Gastrocnemius medialis (tissue), 4 donors: ENCODE measurements around the gene STIM1. TPM values are rescaled to one million over a fixed set of nuclear protein-coding genes. Genes with fewer than 3 reads are reported as not detected.

Experiments used
- ATAC-seq, 2 donors: fragments of 150-250 bp; one replicate each; pipeline ENCODE4 v1.9.1; 2016
- DNase-seq, 2 donors: peaks; one replicate each; pipeline ENCODE4 v3.0.0-alpha.2; 2019
- H3K27ac ChIP-seq, 4 donors: fragments of 200-600 bp; sonication (generic); 1 replicate in 1 of 4; 2 replicates in 3 of 4; pipeline ENCODE4 v1.5.1; 2016 to 2018; ENCODE audit warnings: mild to moderate bottlenecking in 2 of 4, moderate library complexity in 1 of 4
- H3K27me3 ChIP-seq, 3 donors: fragments of 200-600 bp; sonication (generic) in 2 of 3; 1 replicate in 1 of 3; 2 replicates in 2 of 3; pipeline versions ENCODE4 v1.5.1 to v1.6.0; 2016 to 2019; ENCODE audit warnings: mild to moderate bottlenecking in 1 of 3, moderate library complexity in 1 of 3
- H3K36me3 ChIP-seq, 2 donors: fragments of 200-600 bp; sonication (generic) in 1 of 2; one replicate each; pipeline ENCODE4 v1.5.1; 2017 to 2018
- H3K4me1 ChIP-seq, 2 donors: fragments of 200-600 bp; sonication (generic) in 1 of 2; one replicate each; pipeline ENCODE4 v1.5.1; 2016 to 2017; ENCODE audit warnings: mild to moderate bottlenecking in 2 of 2
- H3K4me3 ChIP-seq, 4 donors: fragments of 200-600 bp; sonication (generic) in 3 of 4; 1 replicate in 1 of 4; 2 replicates in 3 of 4; pipeline ENCODE4 v1.5.1; 2016 to 2019; ENCODE audit warnings: mild to moderate bottlenecking in 2 of 4
- H3K9me3 ChIP-seq, 3 donors: fragments of 200-600 bp; sonication (generic) in 2 of 3; 1 replicate in 1 of 3; 2 replicates in 2 of 3; pipeline ENCODE4 v1.5.1; 2016 to 2019
- CTCF ChIP-seq, 5 experiments: fragments of 450-650 bp in 3 of 5; fragments of 200-600 bp in 2 of 5; sonication (generic) in 2 of 5; IDR thresholded peaks in 4 of 5; conservative IDR thresholded peaks in 1 of 5; 1 replicate in 4 of 5; 2 replicates in 1 of 5; pipeline ENCODE4 v1.5.1; 2016 to 2019; ENCODE audit warnings: antibody characterized with exemption in 5 of 5, mild to moderate bottlenecking in 3 of 5, moderate library complexity in 3 of 5
- POLR2A ChIP-seq, 2 donors: fragments of 450-650 bp; IDR thresholded peaks; one replicate each; pipeline ENCODE4 v1.6.1; 2017; ENCODE audit warnings: antibody characterized with exemption in 2 of 2, mild to moderate bottlenecking in 2 of 2, moderate library complexity in 2 of 2
- in situ Hi-C, 4 donors: fragments of 200-750 bp; cut with MboI; loops; one replicate each; pipeline versions ENCODE4 v1.15.0 to v1.8.0; 2017; ENCODE audit warnings: low sequenced_read_pairs in 4 of 4
- intact Hi-C: fragments of 100-400 bp; cut with DNase I; formaldehyde crosslinking; loops from one replicate; pipeline ENCODE4 v1.15.1; 2023; ENCODE audit warnings: low total_unique reads
- total RNA-seq, 4 donors: library from RNA; depleted of rRNA; stranded (reverse); fragments of >200 nt; gene quantifications; one replicate each; pipeline versions ENCODE4 v1.1.0 to v1.2.3, GENCODE V29; 2016

The STIM1 gene
- total RNA-seq, 4 donors from 2014 or later = 45.9 to 132 (median 87.3) TPM

- Histone ChIP-seq H3K4me3 (no peak overlapping the region), H3K4me1 (peaks cover 80 to 88% of the 10 kb centered on the region in 2 donors), H3K27me3 (no peaks in the 10 kb centered on the region), H3K27ac (peak overlapping the region; percentile 58 to 86 (median 61)), H3K36me3 (no peaks in the 10 kb centered on the region), H3K9me3 (no peaks in the 10 kb centered on the region)
- intact Hi-C loops (no loop called here), in situ Hi-C loops (loop anchor here in 1 of 4 donors (10.0 kb wide), 2 partner anchors 58 to 72 kb away; no protein-coding TSS in a partner anchor)
- DNase-seq = peak in 1 of 2 donors; percentile 39
- TF ChIP-seq POLR2A (IDR thresholded peaks at IDR 0.05) = no peak
- TF ChIP-seq CTCF (IDR thresholded peaks at IDR 0.05 in 4 of 5, conservative IDR thresholded peaks at IDR 0.05 in 1 of 5) = no peak
- ATAC-seq = peak; percentile 64 to 83
Observed at GRCh38 chr11:3936517-3936916, 81.1 kb downstream of the STIM1 start.

- Histone ChIP-seq H3K27me3 (no peaks in the 10 kb centered on the region), H3K9me3 (no peaks in the 10 kb centered on the region), H3K4me1 (peaks cover 93% of the 10 kb centered on the region in 2 donors), H3K36me3 (no peaks in the 10 kb centered on the region), H3K4me3 (no peak overlapping the region), H3K27ac (peak overlapping the region; percentile 35 to 86 (median 62))
- intact Hi-C loops (no loop called here), in situ Hi-C loops (loop anchor here in 1 of 4 donors (10.0 kb wide), 2 partner anchors 56 to 74 kb away; no protein-coding TSS in a partner anchor)
- ATAC-seq (no peak), DNase-seq (no peak)
- no peak for TF ChIP-seq CTCF (IDR thresholded peaks at IDR 0.05 in 4 of 5, conservative IDR thresholded peaks at IDR 0.05 in 1 of 5)
- TF ChIP-seq POLR2A (IDR thresholded peaks at IDR 0.05) = no peak
Observed at GRCh38 chr11:3939211-3939610, 83.7 kb downstream of the STIM1 start.

- H3K27me3 ChIP-seq = no peaks in the 10 kb centered on the region
- no peak for TF ChIP-seq POLR2A (IDR thresholded peaks at IDR 0.05)
- TF ChIP-seq CTCF (IDR thresholded peaks at IDR 0.05 in 4 of 5, conservative IDR thresholded peaks at IDR 0.05 in 1 of 5) = no peak
- ATAC-seq (peak; percentile 31 to 51), DNase-seq (no peak)
- intact Hi-C loops = no loop called here
- H3K27ac ChIP-seq = peak overlapping the region; percentile 35 to 86 (median 62)
- H3K9me3 ChIP-seq = no peaks in the 10 kb centered on the region
- H3K36me3 ChIP-seq = no peaks in the 10 kb centered on the region
- no peak overlapping the region for H3K4me3 ChIP-seq
- in situ Hi-C loops = loop anchor here in 1 of 4 donors (10.0 kb wide), 2 partner anchors 55 to 75 kb away; no protein-coding TSS in a partner anchor
- peaks cover 93% of the 10 kb centered on the region in 2 donors for H3K4me1 ChIP-seq
Observed at GRCh38 chr11:3939651-3940190, 84.3 kb downstream of the STIM1 start.

GRCh38 chr11:3942160-3942955 lies 86.9 kb downstream of the STIM1 start:
- ATAC-seq (no peak), DNase-seq (no peak)
- Histone ChIP-seq H3K4me1 (peaks cover 89 to 90% of the 10 kb centered on the region in 2 donors), H3K4me3 (no peak overlapping the region), H3K36me3 (no peaks in the 10 kb centered on the region), H3K27ac (peak overlapping the region; percentile 60 to 92 (median 84)), H3K27me3 (no peaks in the 10 kb centered on the region), H3K9me3 (no peaks in the 10 kb centered on the region)
- in situ Hi-C loops = no loop called here
- no peak for TF ChIP-seq POLR2A (IDR thresholded peaks at IDR 0.05)
- intact Hi-C loops = no loop called here

DNA sequence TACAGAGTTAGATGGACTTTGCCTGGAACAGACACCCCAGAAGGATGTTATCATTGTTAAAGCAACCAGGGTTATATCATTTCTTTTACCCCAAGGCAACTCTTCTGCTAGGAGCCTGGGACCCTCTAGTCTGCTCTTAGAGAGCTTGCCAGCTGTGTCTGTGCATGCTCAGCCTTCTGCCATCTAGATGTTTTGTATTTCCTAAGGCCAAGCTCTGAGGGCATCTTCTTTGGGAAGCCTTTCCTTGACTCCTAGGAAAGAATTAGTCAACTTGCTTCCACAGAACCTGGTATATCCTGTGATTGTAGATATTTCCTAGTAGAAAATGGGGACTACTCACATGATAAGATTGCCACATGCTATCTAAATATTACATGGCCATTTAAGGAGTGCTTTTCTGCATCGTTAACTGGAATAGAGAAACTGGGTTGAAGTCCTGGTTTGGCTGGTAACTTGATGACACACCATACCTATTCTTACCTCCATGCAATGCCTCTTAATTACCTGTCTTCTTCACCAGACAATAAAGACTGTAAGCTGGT lies 87.6 kb downstream of the STIM1 start:
- intact Hi-C loops (no loop called here), in situ Hi-C loops (no loop called here)
- Histone ChIP-seq H3K36me3 (no peaks in the 10 kb centered on the region), H3K4me3 (no peak overlapping the region), H3K27ac (peak overlapping the region; percentile 60 to 92 (median 84)), H3K27me3 (no peaks in the 10 kb centered on the region), H3K9me3 (no peaks in the 10 kb centered on the region), H3K4me1 (peaks cover 89 to 94% of the 10 kb centered on the region in 2 donors)
- ATAC-seq = no peak
- DNase-seq = no peak
- no peak for TF ChIP-seq CTCF (IDR thresholded peaks at IDR 0.05 in 4 of 5, conservative IDR thresholded peaks at IDR 0.05 in 1 of 5)
- TF ChIP-seq POLR2A (IDR thresholded peaks at IDR 0.05) = no peak
